GM21515 (cell line): ENCODE measurements around the gene RGR.
"Not testable (repeated sequence)": the region's sequence is repeated elsewhere in the genome, so short reads cannot be mapped to it uniquely, and the experiment has no call there.

Experiments
- ATAC-seq: cut with Tn5 transposase; IDR thresholded peaks from one replicate; pipeline ENCODE4 v1.9.1; 2021; ENCODE audit not compliant: unreplicated experiment

Gene RGR

DNA sequence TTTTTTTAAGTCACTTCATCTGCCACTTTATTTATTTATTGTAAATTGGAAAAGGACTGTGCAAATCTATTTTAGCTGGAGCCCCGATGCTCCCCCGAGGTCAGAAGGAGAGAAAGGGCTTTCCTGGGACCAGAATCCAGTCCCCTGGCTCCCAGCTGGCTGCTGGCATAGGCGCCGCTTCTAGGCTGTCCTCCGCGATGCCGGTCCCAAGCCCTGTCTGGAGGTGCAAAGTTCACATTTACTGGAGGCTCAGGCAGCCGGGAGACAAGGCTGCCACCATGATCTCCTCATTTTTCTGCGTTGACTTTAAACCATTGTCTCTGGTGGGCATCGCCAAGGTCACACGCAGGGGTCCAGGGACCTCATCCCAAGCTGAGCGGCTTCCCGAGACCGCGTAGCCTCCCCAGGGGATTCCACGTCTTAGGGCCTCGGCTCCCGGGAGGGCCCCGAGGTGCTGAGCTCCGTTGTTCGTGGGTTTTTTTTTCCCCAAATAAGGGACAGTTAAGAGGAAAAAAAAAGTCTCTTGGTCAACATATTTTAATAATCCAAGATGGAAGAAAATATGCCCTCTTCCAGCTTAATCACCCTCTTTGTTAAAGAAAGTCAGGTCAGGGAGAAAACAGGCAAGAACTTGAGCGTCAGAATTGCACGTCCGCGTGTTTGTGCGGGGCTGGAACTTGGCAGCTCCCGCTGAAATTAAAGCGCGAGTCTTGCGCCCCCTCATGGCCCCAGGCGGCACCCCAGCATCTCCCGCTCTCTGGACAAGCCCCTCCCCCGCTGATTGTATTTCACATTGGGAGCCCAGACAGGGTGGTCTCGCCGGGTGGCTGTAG is 11.9 kb downstream of the RGR start:
- peak; percentile 74 for ATAC-seq

DNA sequence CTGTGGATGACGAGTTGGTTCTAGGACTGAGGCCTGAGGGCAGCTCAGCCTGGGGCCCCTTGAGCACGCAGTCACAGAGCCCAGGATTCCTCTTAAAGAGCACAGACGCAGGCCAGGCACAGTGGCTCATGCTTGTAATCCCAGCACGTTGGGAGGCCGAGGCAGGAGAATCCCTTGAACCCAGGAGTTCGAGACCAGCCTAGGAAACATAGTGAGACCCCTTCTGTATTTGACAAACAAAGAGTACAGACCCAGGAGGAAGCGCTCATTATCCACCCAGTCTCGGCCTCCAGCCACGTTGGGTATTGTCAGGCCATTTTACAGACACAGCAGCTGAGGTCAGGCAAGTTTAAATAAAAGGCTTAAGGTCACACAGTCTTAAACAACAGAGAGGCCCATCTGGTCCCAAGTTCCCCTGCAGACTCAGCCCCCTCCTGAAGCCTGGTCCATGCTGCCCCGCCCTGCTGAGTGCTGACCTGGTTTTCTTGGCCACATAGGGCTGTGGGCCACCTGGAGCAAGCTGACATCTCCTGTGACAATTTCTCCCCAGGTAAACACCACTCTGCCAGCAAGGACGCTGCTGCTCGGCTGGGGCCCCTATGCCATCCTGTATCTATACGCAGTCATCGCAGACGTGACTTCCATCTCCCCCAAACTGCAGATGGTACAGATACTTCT is 12.6 kb downstream of the RGR start:
- ATAC-seq, result no peak

DNA sequence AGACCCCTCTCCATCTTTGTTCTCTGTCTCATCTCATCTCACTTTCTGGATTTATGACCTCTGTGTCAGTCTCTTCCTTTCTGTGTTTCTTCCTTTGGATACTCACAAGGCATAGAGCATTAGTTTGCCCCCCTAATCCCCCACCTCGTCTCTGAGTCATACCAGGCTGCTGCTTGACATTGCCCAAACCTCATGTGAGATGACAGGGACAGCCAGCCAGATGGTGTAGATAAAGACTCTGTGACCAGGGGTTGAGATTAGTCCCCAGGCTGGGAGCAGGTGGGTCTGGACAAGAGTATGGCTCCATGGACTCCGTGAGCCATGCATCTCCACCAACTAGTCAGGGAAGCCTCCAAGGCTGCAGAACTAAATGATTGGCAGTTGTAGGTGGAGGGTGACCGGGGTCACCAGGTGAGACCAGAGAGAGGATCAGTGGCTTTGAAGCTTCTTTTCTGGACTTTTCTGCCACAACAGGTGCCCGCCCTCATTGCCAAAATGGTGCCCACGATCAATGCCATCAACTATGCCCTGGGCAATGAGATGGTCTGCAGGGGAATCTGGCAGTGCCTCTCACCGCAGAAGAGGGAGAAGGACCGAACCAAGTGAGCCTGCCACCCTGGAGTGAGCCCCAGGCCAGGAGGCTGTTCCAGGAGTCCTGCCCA is 13.3 kb downstream of the RGR start:
- ATAC-seq, result no peak

DNA sequence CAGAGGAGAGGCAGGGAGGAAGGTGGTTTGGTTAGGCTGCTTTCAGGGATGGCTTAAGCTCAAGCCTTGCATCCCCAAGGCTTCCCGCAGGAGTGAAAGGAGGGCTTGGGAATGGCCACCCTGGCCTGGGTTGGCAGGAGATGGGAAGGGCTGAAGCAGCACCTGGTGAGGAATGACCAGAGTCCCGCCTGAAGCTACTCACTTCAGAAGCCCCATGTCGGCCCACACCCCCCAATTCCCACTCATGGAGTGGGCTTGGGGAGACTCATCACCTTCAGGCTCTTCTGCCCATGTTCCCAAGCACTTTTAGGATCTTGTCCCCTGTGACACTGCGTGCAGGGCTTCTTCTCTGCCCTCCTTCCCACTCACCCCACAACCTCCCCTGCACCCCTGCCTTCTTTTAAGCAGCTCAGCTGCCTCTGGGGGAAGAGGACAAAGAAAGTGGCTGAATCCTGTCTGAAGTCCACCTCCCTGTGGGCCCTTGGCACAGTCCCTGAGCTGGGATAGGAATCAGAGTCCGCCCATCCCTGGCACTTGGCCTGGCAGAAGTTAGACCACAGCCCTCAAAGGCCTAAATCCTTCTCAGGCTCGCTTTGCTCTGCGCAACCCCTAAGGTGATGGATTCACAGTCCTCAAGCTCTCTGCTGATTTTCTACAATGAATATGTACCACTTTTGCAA is 16.5 kb downstream of the RGR start:
- no peak for ATAC-seq

DNA sequence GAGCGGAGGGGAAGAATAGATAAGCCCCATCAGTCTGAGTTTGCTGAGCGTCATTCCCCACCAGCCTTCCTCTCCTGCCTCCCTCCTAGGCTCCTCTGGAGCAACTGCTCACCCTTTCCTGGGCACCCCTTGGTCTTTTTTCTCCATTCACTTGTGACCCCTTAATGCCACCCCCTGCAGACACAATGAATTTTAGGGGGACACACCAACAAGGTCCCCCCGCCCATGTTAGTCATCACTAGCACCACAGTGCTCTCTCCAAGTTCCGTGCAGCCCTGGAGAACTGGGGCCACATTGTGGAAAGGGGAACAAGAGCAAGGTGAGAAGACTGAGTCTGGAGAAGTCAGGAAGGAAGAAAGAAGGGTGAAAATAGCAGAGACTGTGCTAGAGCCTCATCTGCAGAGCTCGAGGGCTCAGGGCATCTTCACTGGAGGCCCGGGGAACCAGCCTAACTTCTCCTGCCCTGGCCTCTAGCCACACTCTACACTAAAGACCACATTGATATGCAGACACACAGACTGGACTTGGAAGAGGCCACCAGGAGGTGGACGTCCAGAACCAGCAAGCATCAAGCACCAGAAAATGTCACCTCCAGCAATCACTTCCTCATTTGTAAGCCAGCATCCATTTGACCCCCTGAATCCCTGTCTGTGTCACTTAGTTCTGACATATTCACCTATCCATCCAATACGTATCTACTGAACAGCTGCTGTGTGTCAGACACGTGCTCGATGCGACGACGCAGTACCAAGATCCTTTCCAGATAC is 17.5 kb downstream of the RGR start:
- ATAC-seq, result no peak

DNA sequence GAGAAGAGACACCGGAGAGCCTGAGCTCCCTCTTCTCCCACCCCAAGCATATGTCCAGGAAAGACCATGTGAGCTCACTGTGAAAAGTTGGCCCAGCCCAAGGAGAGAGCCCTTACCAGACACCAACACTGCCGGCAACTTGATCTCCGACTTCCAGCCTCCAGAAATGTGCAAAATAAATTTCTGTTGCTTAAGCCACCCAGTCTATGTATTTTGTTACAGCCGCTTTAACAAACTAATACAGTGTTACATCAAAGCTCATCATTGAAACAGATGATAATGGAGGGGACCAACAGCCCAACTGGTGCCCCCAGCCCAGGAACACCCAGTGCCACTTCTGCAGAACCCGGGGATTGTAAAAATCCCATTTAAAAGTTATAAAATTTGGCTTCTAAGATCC is 18.9 kb downstream of the RGR start:
- ATAC-seq, result no peak

DNA sequence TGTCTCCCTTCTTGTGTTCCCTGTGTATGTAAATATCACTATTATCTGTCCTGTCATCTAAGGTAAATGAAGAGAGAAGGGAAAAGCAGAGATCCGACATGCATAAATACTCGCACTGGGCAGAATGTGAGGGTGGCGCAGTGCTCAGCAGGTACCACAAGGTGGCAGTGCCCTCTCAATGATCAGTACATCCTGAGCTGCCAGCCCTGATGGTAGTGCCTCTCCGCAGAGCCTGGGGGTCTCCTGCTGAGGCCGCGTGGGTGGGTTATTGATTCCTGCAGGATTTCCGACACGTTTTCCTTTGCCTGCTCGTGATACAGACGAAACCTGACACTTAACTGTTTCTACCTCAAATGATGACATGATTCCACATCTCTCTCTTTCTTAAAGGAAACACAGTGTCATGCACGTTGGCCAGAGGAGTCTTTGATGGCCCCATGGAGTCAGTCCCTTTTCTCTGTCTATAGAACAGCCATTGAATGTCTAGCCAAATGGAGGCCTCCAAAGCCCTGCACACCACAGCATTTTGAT is 19.8 kb downstream of the RGR start:
- ATAC-seq, result peak; percentile 97

DNA sequence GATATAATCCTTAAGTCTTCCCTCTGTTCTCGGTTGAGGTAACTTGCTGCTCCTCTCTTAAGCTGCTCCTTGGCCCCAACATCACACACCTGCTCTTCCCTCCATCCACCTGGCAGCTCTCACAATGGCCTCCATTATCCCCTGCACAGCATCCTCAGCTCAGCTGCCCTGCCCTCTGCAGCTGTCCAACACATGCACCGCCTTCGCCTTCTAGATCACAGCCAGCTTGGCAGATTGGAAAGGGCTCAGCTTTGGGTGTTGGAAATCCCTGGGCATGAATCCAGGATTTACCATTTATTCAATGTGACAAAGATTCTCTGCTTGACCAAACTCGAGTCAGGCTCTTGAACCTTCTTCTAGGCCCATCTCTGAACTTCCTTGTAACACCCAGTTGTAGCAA is 20.6 kb downstream of the RGR start:
- no peak for ATAC-seq

DNA sequence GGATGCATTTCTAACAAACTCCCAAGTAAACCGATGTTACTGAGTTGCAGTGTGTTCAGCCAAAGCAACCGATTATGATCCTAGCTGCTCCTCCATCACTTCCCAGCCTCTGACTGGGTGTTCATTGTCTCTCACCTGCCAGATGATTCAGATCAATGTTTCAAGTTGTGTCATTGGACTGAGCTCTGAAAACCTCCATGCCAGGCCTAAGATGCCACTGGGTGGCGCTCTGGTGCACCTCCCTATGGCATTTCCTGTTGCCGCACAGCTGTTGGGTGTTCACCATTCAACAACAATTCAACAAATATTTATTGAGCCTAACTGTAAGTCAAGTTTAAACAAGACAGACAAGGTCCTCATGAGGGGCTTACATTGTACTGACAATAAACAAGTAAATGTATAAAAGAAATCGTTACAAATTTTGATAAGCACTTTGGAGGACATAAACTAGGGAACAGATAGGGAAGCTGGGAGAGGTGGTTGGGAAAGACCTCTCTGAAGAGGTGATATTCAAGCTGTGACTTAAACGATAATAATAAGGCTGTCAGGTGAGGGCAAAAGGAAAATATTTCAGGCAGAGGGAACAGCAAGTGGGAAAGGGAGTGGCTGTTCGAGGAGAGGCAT is 22.8 kb downstream of the RGR start:
- no peak for ATAC-seq

DNA sequence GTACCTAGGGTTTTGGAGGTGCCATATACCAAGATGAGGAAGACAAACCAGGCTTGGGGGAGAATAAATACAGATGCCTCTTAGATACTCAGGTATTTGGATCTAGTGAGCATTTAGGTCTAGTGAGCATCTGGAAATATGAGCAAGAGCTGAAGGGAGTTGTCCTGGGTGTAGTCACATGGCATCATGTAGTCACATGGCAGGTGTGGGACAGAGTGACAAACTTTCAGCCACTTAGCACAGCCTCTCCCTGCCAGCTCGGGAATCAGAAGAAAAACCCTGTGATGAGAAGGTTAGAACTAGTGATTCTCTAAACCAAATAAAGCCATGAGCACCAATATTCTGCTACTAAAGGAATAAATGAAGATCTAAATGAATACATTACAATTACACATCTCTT is 24.3 kb downstream of the RGR start:
- ATAC-seq, result no peak

DNA sequence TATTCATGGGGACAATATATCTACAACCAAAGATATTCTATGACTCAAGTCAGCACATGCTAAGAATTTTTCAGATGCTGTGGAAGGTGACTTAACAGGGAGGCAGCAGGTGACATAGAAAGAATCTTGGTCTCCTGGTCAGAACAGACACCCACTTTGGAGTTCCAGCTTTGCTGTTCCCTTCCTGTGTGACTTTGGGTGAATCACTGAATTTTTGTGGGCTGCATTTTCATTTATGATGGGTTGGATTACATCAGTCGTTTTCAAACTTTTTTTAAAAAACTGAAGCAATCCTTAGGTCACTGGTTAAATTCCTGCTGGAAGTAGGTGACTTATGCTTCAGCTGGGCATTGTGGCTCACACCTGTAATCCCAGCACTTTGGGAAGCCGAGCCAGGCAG is 24.9 kb downstream of the RGR start:
- no peak for ATAC-seq

DNA sequence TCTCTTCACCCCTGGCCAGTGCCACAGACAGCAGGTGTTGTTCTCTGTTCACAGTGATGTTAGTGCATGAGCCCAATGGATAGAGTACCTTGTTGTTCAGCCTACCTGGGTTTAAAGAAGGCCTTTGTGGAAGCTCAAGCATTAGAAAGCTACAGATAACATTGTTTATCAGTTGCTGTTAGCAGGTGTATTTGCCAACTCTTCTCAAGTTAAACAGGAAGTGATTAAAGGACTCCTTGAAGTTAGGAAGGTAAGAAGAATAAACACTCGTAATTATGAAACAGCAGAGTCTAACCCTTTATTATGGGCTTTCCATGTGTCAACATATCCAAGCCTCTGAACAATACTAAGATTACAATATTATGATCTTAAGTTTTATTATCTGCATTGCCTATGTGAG is 25.9 kb downstream of the RGR start:
- ATAC-seq, result no peak

DNA sequence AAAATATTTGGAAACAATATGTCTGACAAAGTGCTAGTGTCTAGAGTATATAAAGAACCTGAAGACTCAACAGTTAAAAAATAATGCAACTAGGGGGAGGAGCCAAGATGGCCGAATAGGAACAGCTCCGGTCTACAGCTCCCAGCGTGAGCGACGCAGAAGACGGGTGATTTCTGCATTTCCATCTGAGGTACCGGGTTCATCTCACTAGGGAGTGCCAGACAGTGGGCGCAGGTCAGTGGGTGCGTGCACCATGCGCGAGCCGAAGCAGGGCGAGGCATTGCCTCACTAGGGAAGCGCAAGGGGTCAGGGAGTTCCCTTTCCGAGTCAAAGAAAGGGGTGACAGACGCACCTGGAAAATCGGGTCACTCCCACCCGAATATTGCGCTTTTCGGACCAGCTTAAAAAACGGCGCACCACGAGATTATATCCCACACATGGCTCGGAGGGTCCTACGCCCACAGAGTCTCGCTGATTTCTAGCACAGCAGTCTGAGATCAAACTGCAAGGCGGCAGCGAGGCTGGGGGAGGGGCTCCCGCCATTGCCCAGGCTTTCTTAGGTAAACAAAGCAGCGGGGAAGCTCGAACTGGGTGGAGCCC is 35.1 kb downstream of the RGR start:
- not testable (repeated sequence) for ATAC-seq

DNA sequence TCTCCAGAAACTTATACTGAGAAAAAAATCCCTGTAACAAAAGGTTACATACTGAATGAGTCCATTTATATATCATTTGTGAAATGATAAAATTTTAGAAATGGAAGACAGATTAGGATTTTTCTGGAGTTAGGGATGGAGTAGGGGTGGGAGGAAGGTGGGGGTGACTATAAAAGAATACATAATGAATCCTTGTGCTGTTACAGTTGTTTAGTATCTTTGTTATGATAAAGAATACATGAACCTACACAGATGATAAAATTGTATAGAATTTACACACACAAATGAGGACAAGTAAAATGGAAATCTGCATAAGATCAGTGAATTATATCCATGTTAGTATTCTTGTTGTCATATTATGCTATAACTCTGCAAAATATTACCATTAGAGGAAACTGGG is 41.8 kb downstream of the RGR start:
- no peak for ATAC-seq

DNA sequence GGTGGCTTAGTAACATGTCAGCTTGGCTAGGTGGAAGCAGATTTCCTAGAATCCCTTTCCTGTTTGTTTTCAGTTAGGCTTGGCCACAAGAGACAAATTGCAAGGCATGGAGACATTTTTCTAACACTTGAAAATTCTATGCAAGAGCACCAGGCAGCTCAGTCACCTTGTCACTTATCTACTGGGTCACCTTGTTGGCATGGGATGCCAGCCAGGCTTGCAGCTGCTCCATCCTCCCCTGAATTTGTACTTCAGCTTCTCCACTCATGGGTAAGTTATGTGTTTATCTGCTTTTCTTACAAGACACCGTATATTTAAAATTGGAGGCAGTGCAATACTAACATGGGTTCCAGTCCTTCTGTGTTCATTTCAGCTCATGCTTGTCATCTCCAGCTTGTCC is 43.3 kb downstream of the RGR start:
- ATAC-seq, result no peak

DNA sequence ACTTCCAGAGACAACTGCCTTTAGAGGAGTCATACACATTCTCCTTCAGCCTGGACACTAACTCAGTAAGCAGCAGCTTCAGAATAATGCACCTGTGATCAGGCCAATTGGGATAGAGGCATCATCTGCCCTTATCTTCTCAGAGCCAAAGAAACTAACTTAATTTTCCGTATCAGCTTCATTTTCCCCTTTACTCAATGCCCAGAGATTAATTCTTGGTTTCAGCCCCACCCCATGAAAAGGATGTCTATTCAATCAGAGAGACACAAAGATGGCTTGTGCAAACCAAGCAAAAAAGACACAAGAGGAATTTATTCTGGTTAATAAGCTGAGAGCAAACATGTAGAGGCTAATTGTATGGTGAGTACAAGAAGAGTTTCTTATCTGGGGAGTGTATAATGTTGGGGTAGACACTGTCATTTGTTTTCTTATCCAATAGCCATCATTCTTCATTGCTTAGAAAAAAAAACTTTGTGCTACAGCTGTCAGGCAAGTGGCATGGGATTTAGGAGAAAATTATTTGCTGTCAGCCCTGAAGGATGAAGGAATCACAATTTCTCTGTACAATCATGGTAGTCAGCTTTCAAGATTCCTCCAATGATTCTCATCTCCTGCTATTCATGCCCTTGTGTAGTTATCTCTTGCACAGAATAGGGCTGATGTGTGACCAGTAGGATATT is 44.8 kb downstream of the RGR start:
- no peak for ATAC-seq

DNA sequence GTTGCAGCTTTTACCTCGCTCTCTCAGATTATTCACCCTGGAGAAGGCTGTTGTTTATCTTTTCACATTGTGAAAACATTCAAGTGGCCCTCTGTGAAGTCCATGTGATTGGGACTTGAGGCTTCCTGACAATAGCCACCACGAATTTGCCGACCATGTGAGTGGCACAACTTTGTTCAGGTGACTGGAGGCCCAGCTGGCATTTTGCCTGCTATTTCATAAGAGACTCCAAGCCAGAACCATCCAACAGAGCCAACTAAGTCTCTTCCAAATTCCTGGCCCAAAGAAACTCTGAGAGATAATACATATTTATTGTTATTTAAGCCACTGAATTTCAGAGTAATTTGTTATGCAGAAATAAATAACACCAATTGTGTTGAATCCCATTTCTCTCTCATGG is 45.4 kb downstream of the RGR start:
- ATAC-seq, result no peak

DNA sequence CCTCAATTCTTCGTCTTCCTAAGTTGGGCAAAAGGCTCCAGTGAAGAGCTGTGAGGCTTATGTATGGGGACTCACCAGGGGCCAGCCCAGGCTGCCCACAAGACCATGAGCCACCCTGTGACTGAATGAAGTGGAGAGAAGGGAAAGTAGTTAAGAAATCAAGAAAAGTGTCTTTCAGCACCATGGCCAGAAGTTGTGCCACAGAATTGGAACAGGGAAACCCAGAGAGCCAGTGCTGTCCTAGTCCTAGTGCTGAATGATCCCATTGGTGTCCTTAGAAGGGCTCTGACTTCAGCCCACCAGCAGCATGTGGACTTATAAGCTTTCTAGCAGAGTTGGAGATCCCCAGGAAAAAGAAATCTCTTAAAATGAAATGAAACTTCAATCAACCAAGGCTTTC is 46.5 kb downstream of the RGR start:
- no peak for ATAC-seq

DNA sequence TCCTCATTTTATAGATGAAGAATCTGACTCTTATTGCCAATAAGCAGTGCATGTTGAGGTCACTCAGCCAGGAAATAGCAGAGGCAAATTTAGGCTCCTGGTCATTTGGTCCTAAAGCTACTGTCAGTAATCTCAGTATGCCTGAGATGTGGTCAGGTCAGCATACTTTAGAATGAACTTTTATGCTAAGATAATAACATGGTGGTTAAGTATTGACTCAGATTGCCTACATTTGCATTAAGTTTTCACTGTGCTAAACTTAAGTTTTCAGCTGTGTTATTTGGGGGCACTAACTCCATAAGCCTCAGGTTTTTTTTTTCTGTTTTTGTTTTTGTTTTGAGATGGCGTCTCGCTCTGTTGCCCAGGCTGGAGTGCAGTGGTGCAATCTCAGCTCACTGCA is 47.6 kb downstream of the RGR start:
- ATAC-seq, result peak; percentile 59
